Stimulated activated CD8-positive, alpha-beta memory T cell treated with anti-CD3 and anti-CD28 coated beads, Interleukin-7, amount 100 ng/mL, for 4 hours (primary cell): ENCODE measurements around the gene MMP27.
"Not testable (repeated sequence)": the region's sequence is repeated elsewhere in the genome, so short reads cannot be mapped to it uniquely, and the experiment has no call there.

Experiments
- DNase-seq, 2 donors: peaks; one replicate each; pipeline ENCODE4 v3.0.0-alpha.2; 2020; ENCODE audit warnings: low read depth in 2 of 2

MMP27 gene

GRCh38 chr11:102705626-102706025 lies at the start of gene MMP27:
MMP27 (minus strand) TSS chr11:102705769; CDS start chr11:102705714, 55 bp downstream.
- DNase-seq: no peak

GRCh38 chr11:102753267-102753666 lies 47.7 kb upstream of the MMP27 start:
- DNase-seq: no peak

- no peak for DNase-seq
Measured at GRCh38 chr11:102751673-102752072, 46.1 kb upstream of the MMP27 start.

- DNase-seq: no peak
Measured at GRCh38 chr11:102749101-102749722, 43.6 kb upstream of the MMP27 start.

- not testable (repeated sequence) for DNase-seq
Measured at GRCh38 chr11:102746746-102747578, 41.4 kb upstream of the MMP27 start.

GRCh38 chr11:102734650-102735049 lies 29.1 kb upstream of the MMP27 start:
- DNase-seq: no peak

GRCh38 chr11:102733232-102733875 lies 27.8 kb upstream of the MMP27 start:
- no peak for DNase-seq

- not testable (repeated sequence) for DNase-seq
Measured at GRCh38 chr11:102730944-102731343, 25.4 kb upstream of the MMP27 start.

- no peak for DNase-seq
Measured at GRCh38 chr11:102729849-102730815, 24.6 kb upstream of the MMP27 start.

- no peak for DNase-seq
Measured at GRCh38 chr11:102727890-102728289, 22.3 kb upstream of the MMP27 start.

GRCh38 chr11:102724904-102725500 lies 19.4 kb upstream of the MMP27 start, which contains the start of gene MMP8:
MMP8 (minus strand) TSS chr11:102724954; CDS start chr11:102724855, 99 bp downstream.
- no peak for DNase-seq

GRCh38 chr11:102722821-102723220 lies 17.3 kb upstream of the MMP27 start:
- DNase-seq: no peak

GRCh38 chr11:102719620-102720277 lies 14.2 kb upstream of the MMP27 start:
- DNase-seq: no peak

GRCh38 chr11:102717280-102717679 lies 11.7 kb upstream of the MMP27 start:
- DNase-seq: no peak

GRCh38 chr11:102716527-102716926 lies 11.0 kb upstream of the MMP27 start:
- no peak for DNase-seq

- no peak for DNase-seq
Measured at GRCh38 chr11:102712137-102712536, 6.6 kb upstream of the MMP27 start.

GRCh38 chr11:102709201-102709945 lies 3.8 kb upstream of the MMP27 start:
- DNase-seq: no peak

GRCh38 chr11:102708654-102709053 lies 3.1 kb upstream of the MMP27 start:
- DNase-seq: no peak

GRCh38 chr11:102704841-102705240 lies 728 bp downstream of the MMP27 start:
- no peak for DNase-seq
